PFSK-1 (cell line): ENCODE results near the gene GRWD1.

ENCODE experiments used
- FOXP2 ChIP-seq: optimal IDR thresholded peaks from 2 replicates; pipeline ENCODE3; 2011; ENCODE audit warnings: borderline replicate concordance, control low read depth, inconsistent platforms; ENCODE audit not compliant: insufficient read depth; ENCODE audit errors: extremely low read length, extremely low read depth
- POLR2AphosphoS5 ChIP-seq: IDR thresholded peaks from 2 replicates; pipeline ENCODE4 v1.6.1; 2012; ENCODE audit warnings: low read depth, mild to moderate bottlenecking, control low read depth, low read length, moderate library complexity
- REST ChIP-seq, 2 experiments: IDR thresholded peaks; 2 replicates each; pipeline versions ENCODE4 v1.6.1 to v1.8.0; 2011 to 2012; ENCODE audit warnings: low read depth in 2 of 2, low read length in 2 of 2, control low read depth in 1 of 2, inconsistent platforms in 1 of 2, mild to moderate bottlenecking in 1 of 2, moderate library complexity in 1 of 2; ENCODE audit not compliant: insufficient read depth in 1 of 2
- SIN3A ChIP-seq: IDR thresholded peaks from 2 replicates; pipeline ENCODE4 v1.6.1; 2012; ENCODE audit warnings: mild to moderate bottlenecking, low read length, moderate library complexity, borderline replicate concordance; ENCODE audit not compliant: insufficient read depth
- TAF1 ChIP-seq: IDR thresholded peaks from 2 replicates; pipeline ENCODE4 v1.6.1; 2012; ENCODE audit warnings: low read length, control low read depth, borderline replicate concordance; ENCODE audit not compliant: insufficient read depth

GRCh38 chr19:48477067-48477685, 31.4 kb downstream of the GRWD1 start:
- TF ChIP-seq POLR2AphosphoS5 (0 out of 2 replicates have a peak, but pooled peaks have one; percentile 21), REST (IDR thresholded peaks at IDR 0.05; ENCODE audit: insufficient read depth in 1 of 2, low read depth in 2 of 2, low read length in 2 of 2) (no peak), SIN3A (no peak), TAF1 (no peak), FOXP2 (no peak)
